ENCODE results near the gene MGAT1.

MGAT1 gene

DNA sequence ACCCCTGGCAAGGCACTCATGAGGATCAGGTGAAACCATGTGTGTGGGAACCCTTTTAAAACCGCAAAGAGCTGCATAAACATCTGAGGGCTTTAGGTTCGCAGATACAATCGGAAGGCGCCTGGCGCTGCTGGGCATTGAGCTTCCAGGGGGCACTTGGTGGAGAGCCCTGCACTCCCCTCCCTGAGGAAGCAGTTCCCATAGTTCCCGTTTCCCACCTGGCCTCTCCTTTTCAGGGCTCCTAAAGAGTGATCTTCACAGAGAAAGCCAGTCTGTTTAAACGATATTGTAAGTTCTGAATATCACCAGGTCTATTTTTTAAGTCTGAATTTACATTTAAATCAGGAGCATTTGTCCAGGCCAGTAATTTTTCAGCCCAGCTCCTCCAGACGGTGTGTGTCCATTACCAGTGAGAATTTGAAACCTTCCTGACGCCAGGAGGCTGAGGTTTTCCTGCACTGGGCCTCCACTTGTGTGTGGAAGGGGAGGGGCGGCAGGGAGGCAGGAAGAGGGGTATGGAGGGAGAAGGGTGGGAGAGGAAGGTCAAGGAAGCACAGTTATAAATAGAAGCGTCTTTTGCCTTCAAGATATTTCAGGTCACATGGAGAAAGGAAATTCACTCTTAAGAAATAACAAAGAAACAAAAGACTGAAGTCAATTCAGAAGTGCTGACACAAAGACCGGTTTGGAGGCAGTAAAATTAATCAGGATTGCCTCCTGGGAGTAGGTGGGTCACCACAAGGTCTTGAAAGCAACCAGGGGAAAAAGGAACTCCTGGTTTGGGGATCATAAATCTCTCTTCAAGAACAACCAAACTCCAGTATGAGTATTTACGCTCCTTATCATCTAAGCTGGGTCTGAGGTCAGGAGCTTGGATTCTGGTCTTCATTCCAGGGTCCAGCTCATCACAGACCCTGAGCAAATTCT is 14.3 kb upstream of the MGAT1 start:
- no peaks in the 10 kb centered on the region for H3K27me3 ChIP-seq (ENCODE audit: insufficient read depth, low read length)
- H3K79me2 ChIP-seq (ENCODE audit: insufficient read depth, low read length): no peaks in the 10 kb centered on the region
- H3F3A ChIP-seq (ENCODE audit: insufficient read depth, low read length): no peaks in the 10 kb centered on the region
- no peaks in the 10 kb centered on the region for H3K9me3 ChIP-seq (ENCODE audit: low read length)
- H3K9me2 ChIP-seq (ENCODE audit: low read depth, low read length): no peaks in the 10 kb centered on the region
- TF ChIP-seq EZH2 (IDR thresholded peaks at IDR 0.05; ENCODE audit: borderline replicate concordance, low read length): no peak
- TF ChIP-seq, protein P1, sequence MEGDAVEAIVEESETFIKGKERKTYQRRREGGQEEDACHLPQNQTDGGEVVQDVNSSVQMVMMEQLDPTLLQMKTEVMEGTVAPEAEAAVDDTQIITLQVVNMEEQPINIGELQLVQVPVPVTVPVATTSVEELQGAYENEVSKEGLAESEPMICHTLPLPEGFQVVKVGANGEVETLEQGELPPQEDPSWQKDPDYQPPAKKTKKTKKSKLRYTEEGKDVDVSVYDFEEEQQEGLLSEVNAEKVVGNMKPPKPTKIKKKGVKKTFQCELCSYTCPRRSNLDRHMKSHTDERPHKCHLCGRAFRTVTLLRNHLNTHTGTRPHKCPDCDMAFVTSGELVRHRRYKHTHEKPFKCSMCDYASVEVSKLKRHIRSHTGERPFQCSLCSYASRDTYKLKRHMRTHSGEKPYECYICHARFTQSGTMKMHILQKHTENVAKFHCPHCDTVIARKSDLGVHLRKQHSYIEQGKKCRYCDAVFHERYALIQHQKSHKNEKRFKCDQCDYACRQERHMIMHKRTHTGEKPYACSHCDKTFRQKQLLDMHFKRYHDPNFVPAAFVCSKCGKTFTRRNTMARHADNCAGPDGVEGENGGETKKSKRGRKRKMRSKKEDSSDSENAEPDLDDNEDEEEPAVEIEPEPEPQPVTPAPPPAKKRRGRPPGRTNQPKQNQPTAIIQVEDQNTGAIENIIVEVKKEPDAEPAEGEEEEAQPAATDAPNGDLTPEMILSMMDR (IDR thresholded peaks at IDR 0.05; ENCODE audit: low read length): no peak
- H4K20me1 ChIP-seq (ENCODE audit: insufficient read depth, low read length): no peaks in the 10 kb centered on the region
- peaks cover 61% of the 10 kb centered on the region for H3K4me1 ChIP-seq (ENCODE audit: insufficient read depth, low read length, severe bottlenecking)
- H3K9ac ChIP-seq (ENCODE audit: low read length): peak overlapping the region; percentile 50; the same call in 1 of the 2 replicates
- no peaks in the 10 kb centered on the region for H3K36me3 ChIP-seq (ENCODE audit: insufficient read depth, low read length)
- no peak overlapping the region for H3K4me3 ChIP-seq (ENCODE audit: low read depth, low read length, poor library complexity, severe bottlenecking)
- peak overlapping the region; percentile 78 for H3K27ac ChIP-seq (ENCODE audit: low read depth, low read length, poor library complexity, severe bottlenecking)
- no peak overlapping the region for H2AFZ ChIP-seq (ENCODE audit: low read length)
- H3K4me2 ChIP-seq (ENCODE audit: low read length): peak overlapping the region; percentile 51

DNA sequence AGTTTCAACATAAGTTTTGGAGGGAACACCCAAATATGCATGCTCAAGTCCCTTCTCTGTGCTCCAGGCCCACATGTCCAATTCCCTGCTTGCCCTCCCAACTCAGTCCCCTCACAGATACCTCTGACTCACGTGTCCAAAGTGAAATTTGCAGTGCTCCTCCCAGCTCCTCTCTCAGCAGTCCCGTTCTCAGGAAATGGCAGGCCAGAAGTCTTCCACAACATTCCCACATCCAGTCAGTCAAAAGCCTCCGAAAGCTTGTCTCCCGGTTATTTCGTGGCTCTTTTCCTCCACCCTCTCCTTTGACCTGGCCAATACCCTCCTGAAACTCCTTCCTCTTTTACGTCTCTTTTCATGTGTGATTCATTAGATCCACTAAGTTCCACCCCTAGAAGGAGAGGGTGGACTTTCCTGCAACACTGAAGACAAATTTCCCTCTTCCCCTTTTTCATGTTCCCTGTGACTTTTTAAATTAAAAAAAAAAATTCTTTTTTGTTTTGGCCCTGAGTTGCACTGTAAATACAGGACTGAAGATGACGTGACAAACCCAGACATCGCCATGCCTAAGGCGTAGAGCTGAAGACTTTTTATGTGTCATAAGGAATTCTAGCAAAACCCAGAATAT is 12.8 kb upstream of the MGAT1 start:
- no peak overlapping the region for H3K4me3 ChIP-seq (ENCODE audit: low read depth, low read length, poor library complexity, severe bottlenecking)

DNA sequence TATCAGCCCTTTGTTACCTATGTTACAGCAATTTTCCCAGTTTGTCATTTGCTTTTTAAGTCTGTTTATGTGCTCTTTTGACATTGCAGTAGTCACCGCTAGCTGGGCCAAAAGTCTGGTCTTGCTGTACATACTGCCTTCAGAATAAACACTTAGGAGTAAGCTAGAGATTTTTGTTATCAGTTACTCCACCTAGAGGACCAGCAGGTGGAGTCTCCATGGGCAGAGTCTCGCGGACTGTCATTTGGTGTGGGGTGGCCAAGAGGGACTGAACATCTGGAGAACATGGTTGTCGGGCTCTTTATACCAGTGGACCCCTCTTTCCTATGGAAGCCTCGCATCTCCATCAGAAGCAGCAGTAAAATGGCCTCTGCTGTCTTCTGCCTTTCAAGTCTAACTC is 10.8 kb upstream of the MGAT1 start:
- H3K27ac ChIP-seq (ENCODE audit: low read depth, low read length, poor library complexity, severe bottlenecking): peak overlapping the region; percentile 19

More for the DNA sequence above, 12.8 kb upstream of the MGAT1 start:
- no peak for TF ChIP-seq EZH2 (IDR thresholded peaks at IDR 0.05; ENCODE audit: borderline replicate concordance, low read length)
- TF ChIP-seq, protein P1 (IDR thresholded peaks at IDR 0.05; ENCODE audit: low read length): no peak
- H3F3A ChIP-seq (ENCODE audit: insufficient read depth, low read length): no peaks in the 10 kb centered on the region
- no peaks in the 10 kb centered on the region for H3K9me3 ChIP-seq (ENCODE audit: low read length)
- no peaks in the 10 kb centered on the region for H3K79me2 ChIP-seq (ENCODE audit: insufficient read depth, low read length)
- no peak overlapping the region for H3K9ac ChIP-seq (ENCODE audit: low read length)
- H3K4me1 ChIP-seq (ENCODE audit: insufficient read depth, low read length, severe bottlenecking): peaks cover 62% of the 10 kb centered on the region
- H3K4me2 ChIP-seq (ENCODE audit: low read length): no peak overlapping the region
- no peak overlapping the region for H2AFZ ChIP-seq (ENCODE audit: low read length)
- no peaks in the 10 kb centered on the region for H4K20me1 ChIP-seq (ENCODE audit: insufficient read depth, low read length)
- no peaks in the 10 kb centered on the region for H3K27me3 ChIP-seq (ENCODE audit: insufficient read depth, low read length)
- no peak overlapping the region for H3K27ac ChIP-seq (ENCODE audit: low read depth, low read length, poor library complexity, severe bottlenecking)
- no peaks in the 10 kb centered on the region for H3K36me3 ChIP-seq (ENCODE audit: insufficient read depth, low read length)
- no peaks in the 10 kb centered on the region for H3K9me2 ChIP-seq (ENCODE audit: low read depth, low read length)

More for the DNA sequence above, 10.8 kb upstream of the MGAT1 start:
- H3K4me1 ChIP-seq (ENCODE audit: insufficient read depth, low read length, severe bottlenecking): peaks cover 59% of the 10 kb centered on the region
- no peak overlapping the region for H3K4me2 ChIP-seq (ENCODE audit: low read length)
- no peak overlapping the region for H2AFZ ChIP-seq (ENCODE audit: low read length)
- no peaks in the 10 kb centered on the region for H3K9me2 ChIP-seq (ENCODE audit: low read depth, low read length)
- no peaks in the 10 kb centered on the region for H4K20me1 ChIP-seq (ENCODE audit: insufficient read depth, low read length)
- TF ChIP-seq EZH2 (IDR thresholded peaks at IDR 0.05; ENCODE audit: borderline replicate concordance, low read length): no peak
- TF ChIP-seq, protein P1 (IDR thresholded peaks at IDR 0.05; ENCODE audit: low read length): peak; percentile 59
- H3F3A ChIP-seq (ENCODE audit: insufficient read depth, low read length): no peaks in the 10 kb centered on the region
- no peak overlapping the region for H3K9ac ChIP-seq (ENCODE audit: low read length)
- H3K79me2 ChIP-seq (ENCODE audit: insufficient read depth, low read length): peaks cover 10% of the 10 kb centered on the region
- no peaks in the 10 kb centered on the region for H3K9me3 ChIP-seq (ENCODE audit: low read length)
- no peak overlapping the region for H3K4me3 ChIP-seq (ENCODE audit: low read depth, low read length, poor library complexity, severe bottlenecking)
- H3K27me3 ChIP-seq (ENCODE audit: insufficient read depth, low read length): no peaks in the 10 kb centered on the region
- H3K36me3 ChIP-seq (ENCODE audit: insufficient read depth, low read length): no peaks in the 10 kb centered on the region

Measured in OCI-LY1 (cell line).